Effector memory CD8-positive, alpha-beta T cell (primary cell): ENCODE results near the gene PSME2.
A peak's percentile ranks its signal among the peaks of the same experiment; 100 is the strongest.

Experiments
- ATAC-seq: fragments of 150-1000 bp; cut with Tn5 transposase; replicated peaks from 2 replicates; pipeline ENCODE4 v1.10.0; 2021; ENCODE audit warnings: mild to moderate bottlenecking, moderate library complexity
- DNase-seq, 3 experiments: peaks; one replicate each; pipeline ENCODE4 v3.0.0; 2021
- H3K27ac Mint-ChIP-seq, 2 donors: one replicate each; pipeline ENCODE4 v1.8.0; 2022; ENCODE audit warnings: mild to moderate bottlenecking in 2 of 2, mixed read lengths in 2 of 2, moderate library complexity in 2 of 2
- H3K27me3 Mint-ChIP-seq, 2 donors: one replicate each; pipeline ENCODE4 v1.8.0; 2022; ENCODE audit warnings: mixed read lengths in 2 of 2
- H3K36me3 Mint-ChIP-seq: one replicate; pipeline ENCODE4 v1.8.0; 2022; ENCODE audit warnings: mild to moderate bottlenecking, moderate library complexity, mixed read lengths; ENCODE audit not compliant: insufficient read depth
- H3K4me1 Mint-ChIP-seq, 2 donors: one replicate each; pipeline ENCODE4 v1.8.0; 2022; ENCODE audit warnings: low read depth in 2 of 2, mixed read lengths in 2 of 2
- H3K4me3 Mint-ChIP-seq, 2 donors: one replicate each; pipeline ENCODE4 v1.8.0; 2022; ENCODE audit warnings: mild to moderate bottlenecking in 2 of 2, mixed read lengths in 2 of 2, moderate library complexity in 2 of 2
- H3K9me3 Mint-ChIP-seq, 2 donors: one replicate each; pipeline ENCODE4 v1.8.0; 2022; ENCODE audit warnings: mixed read lengths in 2 of 2
- total RNA-seq, 9 experiments: gene quantifications; one replicate each; lab custom pipeline; 2026; lab: John Stamatoyannopoulos, UW

Gene PSME2
- total RNA-seq: 64.6 to 334 (median 99.0) reads per million in 9 experiments

- peak; percentile 79 to 84 (median 80) for DNase-seq
- H3K27me3 Mint-ChIP-seq: no peaks in the 10 kb centered on the region
- H3K4me3 Mint-ChIP-seq: peak within 1 kb of the TSS; percentile 97 to 98
- H3K9me3 Mint-ChIP-seq: no peaks in the 10 kb centered on the region
- H3K36me3 Mint-ChIP-seq: peaks cover 35% of the 10 kb centered on the region
- peaks cover 40 to 42% of the 10 kb centered on the region in 2 donors for H3K4me1 Mint-ChIP-seq
- peak within 1 kb of the TSS; percentile 89 to 95 for H3K27ac Mint-ChIP-seq
- ATAC-seq: peak; percentile 55
These were observed at the start of gene PSME2 for GRCh38 chr14:24146453-24146977. PSME2 (minus strand) TSS chr14:24146610; CDS start chr14:24146581, 29 bp downstream.

DNA sequence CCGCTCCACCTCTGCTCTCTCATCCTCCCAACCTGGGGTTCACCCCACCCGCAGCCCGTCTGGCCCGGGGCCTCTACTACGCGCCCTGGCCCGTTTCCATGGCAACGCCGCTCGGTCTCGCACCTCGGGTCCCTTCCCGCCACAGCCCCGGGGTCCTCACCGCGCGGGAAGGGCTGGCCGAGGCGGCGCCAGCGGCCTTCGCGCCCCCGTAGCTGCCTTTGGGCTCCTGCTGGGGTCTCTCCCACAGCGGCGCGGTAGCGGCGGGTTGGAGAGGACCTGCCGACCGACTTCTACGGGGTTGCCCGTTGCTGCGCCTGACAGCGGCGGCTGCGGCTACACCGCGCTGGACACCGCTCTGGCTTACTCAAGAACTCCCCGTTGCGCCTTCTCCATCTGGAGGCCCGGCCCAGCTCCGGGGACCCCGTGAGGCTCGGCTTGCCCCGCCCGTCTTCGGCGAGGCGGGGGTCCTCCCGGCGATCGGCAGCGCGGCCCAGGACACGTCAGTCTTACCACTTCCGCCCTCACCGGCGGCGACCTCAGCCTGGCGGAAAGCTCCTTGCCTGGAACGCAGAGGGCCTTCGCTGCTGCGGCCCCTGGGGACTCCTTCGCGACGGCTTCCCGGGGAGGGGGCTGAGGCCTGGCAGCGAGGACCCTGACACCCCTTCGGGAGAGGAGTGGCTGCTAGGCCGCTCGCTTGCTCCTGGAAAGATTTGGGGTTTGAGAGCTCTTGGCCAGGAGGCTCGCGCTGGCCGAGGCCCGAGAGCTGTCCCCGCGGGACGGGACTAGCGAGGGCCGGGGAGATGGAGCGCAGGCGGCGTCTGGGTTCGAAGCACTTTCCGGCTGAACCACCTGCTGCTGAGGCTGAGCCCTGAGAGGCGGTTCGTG is 49.0 kb upstream of the PSME2 start, which contains the start of gene TM9SF1:
Gene TM9SF1 (minus strand): TSS at position 256 of the 885 bp plus-strand sequence. CDS start 422 bp downstream, outside the sequence.
- DNase-seq (peak; percentile 92 to 96 (median 96)), ATAC-seq (peak; percentile 84)
- Mint-ChIP-seq H3K9me3 (no peaks in the 10 kb centered on the region), H3K4me1 (peaks cover 30 to 37% of the 10 kb centered on the region in 2 donors), H3K27me3 (no peaks in the 10 kb centered on the region), H3K27ac (peak within 1 kb of the TSS; percentile 99 to 100), H3K4me3 (peak within 1 kb of the TSS; percentile 92 to 93), H3K36me3 (peaks cover 57% of the 10 kb centered on the region)

DNA sequence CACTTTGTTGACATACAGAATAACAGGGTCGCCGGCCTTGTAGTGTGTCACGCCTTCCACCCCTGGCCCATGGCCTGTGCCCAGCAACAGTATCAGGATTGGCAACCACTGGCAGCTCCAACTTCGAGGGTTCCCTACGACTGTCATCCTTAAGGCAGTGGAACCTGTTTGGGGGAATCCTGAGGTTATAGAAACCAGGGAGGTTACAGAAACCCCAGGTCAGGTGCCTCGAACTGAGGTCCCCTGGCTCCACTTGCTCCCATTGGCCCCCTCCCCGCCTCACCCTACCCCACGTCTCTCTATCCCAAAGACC is 48.4 kb upstream of the PSME2 start:
- H3K4me3 Mint-ChIP-seq: peak overlapping the region; percentile 92 to 93
- no peak for DNase-seq
- no peak for ATAC-seq
- peaks cover 30 to 37% of the 10 kb centered on the region in 2 donors for H3K4me1 Mint-ChIP-seq
- no peaks in the 10 kb centered on the region for H3K27me3 Mint-ChIP-seq
- H3K27ac Mint-ChIP-seq: peak overlapping the region; percentile 99 to 100
- H3K36me3 Mint-ChIP-seq: peaks cover 60% of the 10 kb centered on the region
- no peaks in the 10 kb centered on the region for H3K9me3 Mint-ChIP-seq

- no peak for DNase-seq
- Mint-ChIP-seq H3K4me1 (peaks cover 31 to 37% of the 10 kb centered on the region in 2 donors), H3K4me3 (peak overlapping the region; percentile 92 to 93), H3K27ac (peak overlapping the region; percentile 99 to 100), H3K27me3 (no peaks in the 10 kb centered on the region), H3K36me3 (peaks cover 60% of the 10 kb centered on the region), H3K9me3 (no peaks in the 10 kb centered on the region)
- no peak for ATAC-seq
These were observed 47.9 kb upstream of the PSME2 start for GRCh38 chr14:24194186-24194872.

DNA sequence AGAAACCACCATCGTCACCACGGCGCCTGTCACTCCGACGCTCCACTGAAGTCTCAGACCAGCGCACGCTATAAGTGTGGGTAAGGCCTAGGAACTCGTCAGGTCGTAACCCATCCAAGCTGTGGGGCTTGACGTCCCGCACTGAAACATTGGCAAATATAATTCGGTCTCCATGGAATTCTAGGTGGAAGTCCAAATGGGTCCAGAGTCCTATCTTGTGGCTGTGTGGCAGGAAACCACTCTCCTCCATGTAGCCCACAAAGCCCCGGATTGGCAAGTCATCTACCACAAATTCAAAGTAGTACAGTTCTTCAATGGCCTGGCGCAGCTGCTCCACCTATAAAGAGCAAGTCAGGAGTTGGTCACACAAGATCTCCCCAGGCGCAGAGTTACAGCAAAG is 46.5 kb upstream of the PSME2 start:
- DNase-seq (no peak), ATAC-seq (no peak)
- Mint-ChIP-seq H3K4me3 (no peak overlapping the region), H3K27me3 (no peaks in the 10 kb centered on the region), H3K36me3 (peaks cover 66% of the 10 kb centered on the region), H3K9me3 (no peaks in the 10 kb centered on the region), H3K4me1 (peaks cover 28 to 35% of the 10 kb centered on the region in 2 donors), H3K27ac (peak overlapping the region; percentile 80 to 99)

DNA sequence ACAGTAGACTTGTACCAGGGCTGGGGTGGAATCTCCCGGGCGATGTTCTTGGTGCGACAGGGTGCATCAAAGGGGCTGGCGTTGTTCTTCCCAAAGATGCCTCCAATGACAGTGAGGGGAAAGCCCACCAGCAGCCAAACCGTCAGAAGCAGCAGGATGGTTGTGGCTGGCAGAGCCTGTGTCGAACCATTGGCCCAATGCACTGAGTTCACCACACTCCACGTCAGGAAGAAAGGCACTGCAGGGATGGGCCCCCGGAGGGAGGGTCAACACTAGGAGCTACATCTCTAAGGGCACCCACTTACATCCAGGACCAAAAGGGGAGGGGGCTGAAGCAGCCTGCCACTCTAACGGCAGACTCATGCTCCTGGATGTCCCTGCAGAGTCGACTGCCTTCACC is 44.0 kb upstream of the PSME2 start:
- H3K27me3 Mint-ChIP-seq: no peaks in the 10 kb centered on the region
- peaks cover 61% of the 10 kb centered on the region for H3K36me3 Mint-ChIP-seq
- H3K4me1 Mint-ChIP-seq: peaks cover 28 to 30% of the 10 kb centered on the region in 2 donors
- ATAC-seq (no peak), DNase-seq (no peak)
- no peaks in the 10 kb centered on the region for H3K9me3 Mint-ChIP-seq
- no peak overlapping the region for H3K4me3 Mint-ChIP-seq
- H3K27ac Mint-ChIP-seq: peak overlapping the region in 1 of 2 donors; percentile 91

DNA sequence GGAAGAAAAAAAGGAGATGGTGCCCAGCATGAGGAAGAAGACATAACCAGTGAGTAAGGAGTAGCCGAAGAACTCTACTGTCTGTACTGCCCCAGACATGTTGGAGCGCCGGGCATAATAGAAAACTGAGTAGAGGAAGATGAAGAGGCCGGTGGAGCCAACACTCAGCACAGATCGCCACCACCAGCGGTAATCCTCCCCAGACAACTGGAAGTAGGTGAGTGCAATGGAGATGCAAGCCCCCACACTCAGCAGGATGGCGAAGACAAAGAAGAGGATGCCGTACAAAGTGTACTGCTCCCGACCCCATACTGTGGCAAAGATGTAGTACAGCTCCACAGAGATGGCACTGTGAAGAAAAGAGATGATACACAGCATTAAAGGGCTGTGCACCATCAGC is 43.0 kb upstream of the PSME2 start:
- no peaks in the 10 kb centered on the region for H3K9me3 Mint-ChIP-seq
- H3K4me1 Mint-ChIP-seq: peaks cover 22 to 24% of the 10 kb centered on the region in 2 donors
- no peak for DNase-seq
- no peak for ATAC-seq
- H3K36me3 Mint-ChIP-seq: peaks cover 60% of the 10 kb centered on the region
- H3K4me3 Mint-ChIP-seq: no peak overlapping the region
- no peaks in the 10 kb centered on the region for H3K27me3 Mint-ChIP-seq
- peak overlapping the region; percentile 85 to 91 for H3K27ac Mint-ChIP-seq

DNA sequence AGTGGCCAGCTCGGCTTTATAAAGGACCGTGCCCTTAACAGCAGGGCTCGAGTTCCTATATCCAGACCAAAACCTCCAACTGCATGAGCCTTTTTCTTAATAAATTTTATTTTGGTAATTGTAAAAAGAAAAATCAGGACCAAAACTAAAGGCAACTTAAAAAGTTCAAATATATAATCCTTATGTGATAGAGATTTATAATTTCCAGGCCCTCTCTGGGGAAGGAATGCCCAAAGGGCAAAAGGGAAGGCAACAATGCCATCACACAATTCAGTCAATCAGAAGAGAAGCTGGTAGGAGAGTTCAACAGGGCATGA is 42.6 kb upstream of the PSME2 start:
- Mint-ChIP-seq H3K4me3 (peak overlapping the region; percentile 83 to 88), H3K4me1 (peaks cover 21% of the 10 kb centered on the region in 2 donors), H3K9me3 (no peaks in the 10 kb centered on the region), H3K27me3 (no peaks in the 10 kb centered on the region), H3K36me3 (peaks cover 60% of the 10 kb centered on the region), H3K27ac (peak overlapping the region; percentile 85 to 91)
- DNase-seq (no peak), ATAC-seq (no peak)

DNA sequence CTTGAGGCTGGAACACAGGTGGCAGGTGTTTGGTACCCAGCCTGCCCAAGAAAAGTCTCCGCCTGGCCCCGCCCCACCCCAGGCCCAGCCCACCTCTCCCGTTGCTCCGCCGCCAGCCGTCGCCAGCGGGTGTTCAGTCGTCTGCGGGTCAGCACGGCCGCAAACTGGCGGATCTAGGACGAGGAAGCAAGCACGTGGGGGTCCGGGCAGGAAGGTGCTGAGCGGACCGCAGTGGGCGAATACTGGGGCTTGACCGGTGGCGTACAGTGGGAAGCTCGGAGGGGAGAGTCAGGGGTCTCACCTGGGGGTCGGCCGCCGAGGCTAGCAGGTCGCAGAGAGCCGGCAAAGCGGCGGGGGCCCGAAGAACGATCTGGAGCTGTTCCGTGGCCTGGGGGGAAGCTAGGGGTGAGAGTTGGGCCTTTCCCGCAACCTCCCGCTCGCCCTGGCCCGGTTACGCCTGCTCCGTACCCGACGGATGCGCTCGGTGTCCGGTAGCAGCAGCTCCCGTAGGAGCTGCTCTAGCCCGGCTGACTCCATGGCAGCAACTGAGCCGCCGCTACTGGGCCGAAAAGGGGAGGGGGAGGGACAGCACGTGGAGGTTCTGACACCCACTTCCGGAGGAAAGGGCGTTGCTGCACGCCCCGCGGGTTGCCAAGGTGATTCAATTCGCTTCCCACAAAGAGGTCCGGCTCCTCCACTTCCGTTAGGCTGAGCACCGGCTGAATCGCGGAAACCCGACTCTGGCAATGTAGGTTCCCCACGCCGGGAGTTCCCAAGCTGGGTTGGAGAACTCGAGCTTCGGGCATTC is 42.0 kb upstream of the PSME2 start, which contains the start of gene IPO4:
Gene IPO4 (minus strand): TSS at position 566 of the 808 bp plus-strand sequence. CDS start 29 bp downstream, at position 537.
- peaks cover 65% of the 10 kb centered on the region for H3K36me3 Mint-ChIP-seq
- peak within 1 kb of the TSS; percentile 83 to 88 for H3K4me3 Mint-ChIP-seq
- ATAC-seq (peak; percentile 92), DNase-seq (peak; percentile 90 to 93 (median 92))
- H3K27ac Mint-ChIP-seq: peak within 1 kb of the TSS; percentile 85 to 91
- H3K27me3 Mint-ChIP-seq: no peaks in the 10 kb centered on the region
- H3K9me3 Mint-ChIP-seq: no peaks in the 10 kb centered on the region
- peaks cover 20 to 21% of the 10 kb centered on the region in 2 donors for H3K4me1 Mint-ChIP-seq

GRCh38 chr14:24187539-24187915 is 41.1 kb upstream of the PSME2 start:
- Mint-ChIP-seq H3K9me3 (no peaks in the 10 kb centered on the region), H3K36me3 (peaks cover 70% of the 10 kb centered on the region), H3K4me1 (peaks cover 20% of the 10 kb centered on the region in 2 donors), H3K4me3 (peak overlapping the region; percentile 83 to 88), H3K27me3 (no peaks in the 10 kb centered on the region), H3K27ac (peak overlapping the region; percentile 89 to 91)
- no peak for DNase-seq
- no peak for ATAC-seq

- Mint-ChIP-seq H3K9me3 (no peaks in the 10 kb centered on the region), H3K27me3 (no peaks in the 10 kb centered on the region), H3K36me3 (peaks cover 72% of the 10 kb centered on the region), H3K27ac (peak overlapping the region; percentile 51 to 89), H3K4me3 (peak overlapping the region; percentile 83 to 88), H3K4me1 (peaks cover 14 to 18% of the 10 kb centered on the region in 2 donors)
- DNase-seq (no peak), ATAC-seq (no peak)
These were observed 40.6 kb upstream of the PSME2 start for GRCh38 chr14:24186831-24187538.

GRCh38 chr14:24185741-24186140 is 39.3 kb upstream of the PSME2 start:
- peak overlapping the region in 1 of 2 donors; percentile 26 for H3K27ac Mint-ChIP-seq
- H3K36me3 Mint-ChIP-seq: peaks cover 72% of the 10 kb centered on the region
- ATAC-seq (no peak), DNase-seq (no peak)
- H3K4me3 Mint-ChIP-seq: no peak overlapping the region
- peaks cover 18 to 21% of the 10 kb centered on the region in 2 donors for H3K4me1 Mint-ChIP-seq
- H3K9me3 Mint-ChIP-seq: no peaks in the 10 kb centered on the region
- H3K27me3 Mint-ChIP-seq: no peaks in the 10 kb centered on the region
